Upper lobe of left lung (tissue), 6 donors: ENCODE results near the gene LCN15. TPM values are rescaled to one million over a fixed set of nuclear protein-coding genes. Genes with fewer than 3 reads are reported as not detected.
A peak's percentile ranks its signal among the peaks of the same experiment; 100 is the strongest.
"Not testable (repeated sequence)": the region's sequence is repeated elsewhere in the genome, so short reads cannot be mapped to it uniquely, and the experiment has no call there.

Source experiments
- ATAC-seq, 2 donors: fragments of 200-7000 bp; cut with Tn5 transposase; one replicate each; pipeline ENCODE4 v1.9.1; 2022; ENCODE audit warnings: mild to moderate bottlenecking in 2 of 2, moderate library complexity in 2 of 2; ENCODE audit not compliant: low FRiP score in 2 of 2
- DNase-seq, 2 donors: peaks; one replicate each; pipeline ENCODE4 v3.0.0-alpha.2; 2019 to 2020
- H3K27ac ChIP-seq, 4 donors: fragments of 200-600 bp; sonication (generic); one replicate each; pipeline ENCODE4 v1.5.1; 2016 to 2019
- H3K27me3 ChIP-seq, 4 donors: fragments of 200-600 bp; sonication (generic); one replicate each; pipeline ENCODE4 v1.5.1; 2017 to 2019
- H3K36me3 ChIP-seq, 4 donors: fragments of 200-600 bp; sonication (generic); one replicate each; pipeline ENCODE4 v1.5.1; 2016 to 2019
- H3K4me1 ChIP-seq, 4 donors: fragments of 200-600 bp; sonication (generic); one replicate each; pipeline ENCODE4 v1.5.1; 2018 to 2019
- H3K4me3 ChIP-seq, 4 donors: fragments of 200-600 bp; sonication (generic); one replicate each; pipeline ENCODE4 v1.5.1; 2017 to 2019; ENCODE audit warnings: mild to moderate bottlenecking in 2 of 4, moderate library complexity in 1 of 4
- H3K9me3 ChIP-seq, 4 donors: fragments of 200-600 bp; sonication (generic); one replicate each; pipeline ENCODE4 v1.5.1; 2018 to 2019
- CTCF ChIP-seq, 6 experiments: fragments of 450-650 bp in 4 of 6; fragments of 200-600 bp in 2 of 6; sonication (generic) in 2 of 6; IDR thresholded peaks; one replicate each; pipeline ENCODE4 v1.5.1; 2016 to 2019; ENCODE audit warnings: antibody characterized with exemption in 6 of 6
- EP300 ChIP-seq, 4 donors: sonication (generic); formaldehyde crosslinking; IDR thresholded peaks; one replicate each; pipeline ENCODE4 v1.5.1; 2017; ENCODE audit warnings: antibody characterized with exemption in 4 of 4, control low read depth in 2 of 4
- POLR2A ChIP-seq, 4 donors: fragments of 450-650 bp; IDR thresholded peaks; one replicate each; pipeline ENCODE4 v1.5.1; 2016 to 2017; ENCODE audit warnings: antibody characterized with exemption in 4 of 4, mild to moderate bottlenecking in 2 of 4
- POLR2AphosphoS5 ChIP-seq, 2 donors: sonication (generic); formaldehyde crosslinking; IDR thresholded peaks; one replicate each; pipeline ENCODE4 v1.5.1; 2017; ENCODE audit warnings: antibody characterized with exemption in 2 of 2
- WGBS, 2 donors: methylation state at CpG; one replicate each; pipeline ENCODE4 v1.1.5; 2017 to 2018; 5-methylcytosine and 5-hydroxymethylcytosine counted together
- total RNA-seq, 6 donors: library from RNA; depleted of rRNA in 4 of 6; stranded (reverse); fragments of >200 nt in 4 of 6; gene quantifications; one replicate each; pipeline versions ENCODE4 v1.1.0 to v1.2.1, GENCODE V29; 2016 to 2021
- donor health status: DM: no; HTN: no; CAD: no; lungs with moderate emphysema.
- donor health status: DM: no; HTN: yes; CAD: no; lungs with severe emphysema.

LCN15 gene
- total RNA-seq, 6 donors from 2014 or later: 0.23 TPM; not detected in 5

GRCh38 chr9:136769710-136770191, 5.4 kb upstream of the LCN15 start:
- no peaks in the 10 kb centered on the region for H3K36me3 ChIP-seq

GRCh38 chr9:136766410-136767120, 2.2 kb upstream of the LCN15 start:
- H3K4me1 ChIP-seq: peaks cover 0 to 10% (median 2%) of the 10 kb centered on the region in 4 donors
- 48 to 51% methylated on average over 17 of the region's 18 CpGs for WGBS, 2 donors
- H3K27ac ChIP-seq, H3K27me3 ChIP-seq, H3K4me3 ChIP-seq, H3K9me3 ChIP-seq, ATAC-seq, H3K36me3 ChIP-seq: not testable (repeated sequence)
- peak in 1 of 2 donors; percentile 42 for DNase-seq
- peak in 3 of 6 experiments; percentile 12 to 47 (median 20) for TF ChIP-seq CTCF (IDR thresholded peaks at IDR 0.05)

More at GRCh38 chr9:136769710-136770191, 5.4 kb upstream of the LCN15 start:
- 14 to 15% methylated on average over 13 to 16 of the region's 16 CpGs for WGBS, 2 donors
- no peak overlapping the region for H3K27ac ChIP-seq
- no peak overlapping the region for H3K4me3 ChIP-seq
- TF ChIP-seq CTCF (IDR thresholded peaks at IDR 0.05): peak in 5 of 6 experiments; percentile 26 to 65 (median 49)
- TF ChIP-seq POLR2AphosphoS5 (IDR thresholded peaks at IDR 0.05): no peak
- H3K27me3 ChIP-seq: no peaks in the 10 kb centered on the region
- ATAC-seq (peak; percentile 39 to 70), DNase-seq (peak in 1 of 2 donors; percentile 61)
- peaks cover 0 to 8% (median 2%) of the 10 kb centered on the region in 4 donors for H3K9me3 ChIP-seq
- peaks cover 0 to 3% (median 0%) of the 10 kb centered on the region in 4 donors for H3K4me1 ChIP-seq

GRCh38 chr9:136765745-136766409, 1.6 kb upstream of the LCN15 start:
- not testable (repeated sequence) for H3K36me3 ChIP-seq, DNase-seq, H3K4me3 ChIP-seq, ATAC-seq, H3K9me3 ChIP-seq, H3K27me3 ChIP-seq, H3K27ac ChIP-seq
- peaks cover 0 to 10% (median 2%) of the 10 kb centered on the region in 4 donors for H3K4me1 ChIP-seq
- 73 to 76% methylated on average over 14 of the region's 14 CpGs for WGBS, 2 donors

GRCh38 chr9:136765041-136765440, 723 bp upstream of the LCN15 start:
- ATAC-seq (no peak), DNase-seq (peak in 1 of 2 donors; percentile 70)
- H3K27me3 ChIP-seq: no peaks in the 10 kb centered on the region
- 87 to 91% methylated on average over 4 to 13 of the region's 14 CpGs for WGBS, 2 donors
- H3K27ac ChIP-seq: no peak overlapping the region
- no peaks in the 10 kb centered on the region for H3K9me3 ChIP-seq
- peaks cover 0 to 10% (median 2%) of the 10 kb centered on the region in 4 donors for H3K4me1 ChIP-seq
- no peaks in the 10 kb centered on the region for H3K36me3 ChIP-seq
- TF ChIP-seq POLR2A (IDR thresholded peaks at IDR 0.05) (no peak), POLR2AphosphoS5 (IDR thresholded peaks at IDR 0.05) (no peak), EP300 (IDR thresholded peaks at IDR 0.05) (no peak), CTCF (IDR thresholded peaks at IDR 0.05) (no peak)
- H3K4me3 ChIP-seq: no peak overlapping the region

GRCh38 chr9:136763649-136764035, 676 bp downstream of the LCN15 start:
- H3K4me3 ChIP-seq: no peak overlapping the region
- 94% methylated on average over 14 of the region's 14 CpGs; no CpG with 5 or more reads in 1 of the 2 donors for WGBS, 2 donors
- H3K4me1 ChIP-seq: peaks cover 0 to 7% (median 2%) of the 10 kb centered on the region in 4 donors
- H3K36me3 ChIP-seq: no peaks in the 10 kb centered on the region
- no peak overlapping the region for H3K27ac ChIP-seq
- ATAC-seq (no peak), DNase-seq (peak in 1 of 2 donors; percentile 64)
- H3K9me3 ChIP-seq: no peaks in the 10 kb centered on the region
- H3K27me3 ChIP-seq: no peaks in the 10 kb centered on the region
- TF ChIP-seq EP300 (IDR thresholded peaks at IDR 0.05) (no peak), POLR2AphosphoS5 (IDR thresholded peaks at IDR 0.05) (no peak), CTCF (IDR thresholded peaks at IDR 0.05) (no peak), POLR2A (IDR thresholded peaks at IDR 0.05) (no peak)
